Stimulated activated effector memory CD8-positive, alpha-beta T cell treated with anti-CD3 and anti-CD28 coated beads, Interleukin-12 subunit alpha, Interleukin-12 subunit beta, amount 100 ng/mL, for 72 hours (primary cell): Measurements from ENCODE around the gene CMTM2.

Experiments used
- ATAC-seq: fragments of 150-1000 bp; cut with Tn5 transposase; 2 replicates; pipeline ENCODE4 v1.10.0; 2021
- DNase-seq, 2 donors: peaks; one replicate each; pipeline ENCODE4 v3.0.0; 2021 to 2022; ENCODE audit warnings: low spot score in 2 of 2
- H3K27ac Mint-ChIP-seq: one replicate; pipeline ENCODE4 v1.8.0; 2022; ENCODE audit warnings: mild to moderate bottlenecking, mixed read lengths
- H3K36me3 Mint-ChIP-seq: one replicate; pipeline ENCODE4 v1.8.0; 2022; ENCODE audit warnings: mild to moderate bottlenecking, mixed read lengths
- H3K4me1 Mint-ChIP-seq: one replicate; pipeline ENCODE4 v1.8.0; 2022; ENCODE audit warnings: mixed read lengths
- H3K4me3 Mint-ChIP-seq: one replicate; pipeline ENCODE4 v1.8.0; 2022; ENCODE audit warnings: mild to moderate bottlenecking, mixed read lengths
- H3K9me3 Mint-ChIP-seq: one replicate; pipeline ENCODE4 v1.8.0; 2022; ENCODE audit warnings: mixed read lengths

The CMTM2 gene

GRCh38 chr16:66548868-66549267, 30.4 kb upstream of the CMTM2 start:
- DNase-seq (no peak), ATAC-seq (no peak)
- Mint-ChIP-seq H3K36me3 (peaks cover 34% of the 10 kb centered on the region), H3K9me3 (no peaks in the 10 kb centered on the region), H3K4me1 (peaks cover 57% of the 10 kb centered on the region), H3K4me3 (peak overlapping the region; percentile 86), H3K27ac (peak overlapping the region; percentile 90)

DNA sequence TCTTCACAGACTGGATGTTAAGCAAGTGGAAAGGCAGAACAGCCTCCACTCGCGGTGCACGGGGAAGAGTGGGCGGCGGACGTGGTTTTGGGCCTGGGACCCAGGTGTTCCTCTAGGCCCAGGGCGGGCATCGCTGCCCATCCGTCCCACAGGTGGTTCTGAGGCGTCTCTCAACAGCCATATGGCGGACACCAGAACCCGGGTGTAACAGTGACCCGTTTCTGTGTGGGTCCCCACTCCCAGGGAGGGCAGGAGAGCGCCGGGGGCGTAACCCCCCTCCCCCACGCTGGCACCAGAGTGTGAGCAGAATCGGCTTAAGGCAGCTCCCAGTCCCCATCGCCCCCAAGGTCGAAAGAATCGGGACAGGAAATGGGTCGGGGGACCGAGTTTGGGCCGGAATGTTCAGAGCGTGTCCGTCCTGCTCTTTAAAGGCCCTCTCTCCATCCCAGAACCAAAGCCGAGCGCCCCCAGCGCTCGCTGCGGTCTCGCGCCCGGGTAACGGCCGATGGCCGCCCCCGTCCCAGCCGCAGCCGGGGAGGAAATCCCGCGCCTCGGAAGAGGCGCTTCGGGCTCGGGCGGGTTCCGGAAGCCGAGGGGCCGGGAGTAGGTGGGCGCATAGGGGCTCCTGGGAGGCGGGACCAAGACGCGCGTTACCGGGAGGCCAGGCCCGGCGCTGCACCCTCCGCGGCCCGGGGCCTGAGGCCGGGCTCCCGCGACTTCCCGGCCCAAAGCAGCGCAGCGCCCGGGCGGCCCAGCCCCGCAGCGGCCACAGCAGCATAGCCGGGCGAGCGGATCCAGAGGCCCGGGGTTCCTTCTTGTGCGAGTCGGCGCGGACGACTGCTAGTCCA, 29.8 kb upstream of the CMTM2 start, which contains the start of gene TK2:
Gene TK2 (minus strand): TSS at position 839 of the 848 bp plus-strand sequence. CDS start 61 bp downstream, at position 778.
- H3K27ac Mint-ChIP-seq, result peak within 1 kb of the TSS; percentile 90
- ATAC-seq (peak; percentile 46), DNase-seq (peak; percentile 51 to 84)
- no peaks in the 10 kb centered on the region for H3K9me3 Mint-ChIP-seq
- H3K4me3 Mint-ChIP-seq, result peak within 1 kb of the TSS; percentile 86
- H3K36me3 Mint-ChIP-seq, result peaks cover 40% of the 10 kb centered on the region
- peaks cover 64% of the 10 kb centered on the region for H3K4me1 Mint-ChIP-seq

DNA sequence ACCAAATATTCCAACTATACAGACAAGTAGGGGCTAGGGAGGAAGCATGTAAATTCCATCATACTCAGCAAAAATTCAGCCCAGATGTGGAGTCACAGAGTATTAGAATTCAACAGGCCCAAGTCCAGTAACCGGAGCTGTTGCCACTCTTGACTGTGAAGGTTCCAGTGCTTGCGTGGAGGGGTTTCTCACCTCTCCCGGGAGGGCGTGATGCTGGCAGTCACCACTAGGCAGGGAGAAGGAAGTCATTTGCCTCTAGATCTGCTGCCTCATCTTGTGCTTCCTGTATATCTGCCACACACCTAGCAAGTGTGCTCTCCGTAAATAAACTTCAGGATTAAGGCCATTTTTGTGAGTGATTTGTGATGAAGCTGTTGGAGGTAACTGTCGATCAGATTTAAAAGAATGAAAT, 27.9 kb upstream of the CMTM2 start:
- peak; percentile 59 for ATAC-seq
- DNase-seq, result peak in 1 of 2 donors; percentile 70

GRCh38 chr16:66551788-66552285, 27.4 kb upstream of the CMTM2 start:
- DNase-seq (no peak), ATAC-seq (peak; percentile 1)
- H3K36me3 Mint-ChIP-seq, result peaks cover 55% of the 10 kb centered on the region
- H3K9me3 Mint-ChIP-seq, result no peaks in the 10 kb centered on the region
- H3K4me3 Mint-ChIP-seq, result peak overlapping the region; percentile 86
- H3K4me1 Mint-ChIP-seq, result peaks cover 83% of the 10 kb centered on the region
- H3K27ac Mint-ChIP-seq, result peak overlapping the region; percentile 99

More for the DNA sequence above, 27.9 kb upstream of the CMTM2 start:
- Mint-ChIP-seq H3K4me1 (peaks cover 82% of the 10 kb centered on the region), H3K4me3 (peak overlapping the region; percentile 86), H3K27ac (peak overlapping the region; percentile 99), H3K36me3 (peaks cover 55% of the 10 kb centered on the region), H3K9me3 (no peaks in the 10 kb centered on the region)

DNA sequence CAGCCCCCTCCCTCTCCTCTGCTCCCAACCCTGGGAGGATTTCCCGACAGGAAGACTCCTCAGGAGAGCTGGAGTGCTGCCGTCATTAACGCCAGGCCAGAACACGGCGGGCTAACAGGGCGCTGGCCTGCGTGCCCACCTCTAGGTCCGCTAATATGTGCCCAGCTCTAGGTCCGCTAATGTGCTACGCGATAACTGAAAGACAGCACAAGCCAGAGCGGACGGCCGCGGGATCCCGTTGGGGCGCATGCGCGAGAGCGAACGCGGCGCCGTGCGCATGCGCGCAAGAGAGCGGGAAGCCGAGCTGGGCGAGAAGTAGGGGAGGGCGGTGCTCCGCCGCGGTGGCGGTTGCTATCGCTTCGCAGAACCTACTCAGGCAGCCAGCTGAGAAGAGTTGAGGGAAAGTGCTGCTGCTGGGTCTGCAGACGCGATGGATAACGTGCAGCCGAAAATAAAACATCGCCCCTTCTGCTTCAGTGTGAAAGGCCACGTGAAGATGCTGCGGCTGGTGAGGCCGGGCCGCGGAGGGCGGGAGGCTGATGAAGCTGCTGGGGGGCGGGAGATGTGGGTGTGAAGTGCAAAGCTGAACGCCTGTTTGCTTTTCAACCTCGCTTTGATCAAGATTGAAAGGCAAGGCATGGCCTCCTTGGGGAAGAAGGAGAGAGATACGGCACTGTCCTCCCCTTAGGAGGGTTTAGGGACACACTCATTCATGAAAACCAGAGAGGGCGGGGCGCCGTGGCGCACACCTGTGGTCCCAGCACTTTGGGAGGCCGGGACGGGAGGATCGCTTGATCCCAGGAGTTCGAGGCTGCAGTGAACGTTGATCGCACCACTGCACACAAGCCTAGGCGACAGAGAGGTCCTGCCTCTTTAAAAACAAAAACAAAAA, 26.7 kb upstream of the CMTM2 start, which contains the start of gene CKLF:
Gene CKLF (plus strand): TSS at position 291 of the 892 bp plus-strand sequence. CDS start 140 bp downstream, at position 431.
- peak within 1 kb of the TSS; percentile 99 for H3K27ac Mint-ChIP-seq
- peak; percentile 96 to 97 for DNase-seq
- peak; percentile 86 for ATAC-seq
- H3K4me1 Mint-ChIP-seq, result peaks cover 81% of the 10 kb centered on the region
- peaks cover 62% of the 10 kb centered on the region for H3K36me3 Mint-ChIP-seq
- no peaks in the 10 kb centered on the region for H3K9me3 Mint-ChIP-seq
- H3K4me3 Mint-ChIP-seq, result peak within 1 kb of the TSS; percentile 86

DNA sequence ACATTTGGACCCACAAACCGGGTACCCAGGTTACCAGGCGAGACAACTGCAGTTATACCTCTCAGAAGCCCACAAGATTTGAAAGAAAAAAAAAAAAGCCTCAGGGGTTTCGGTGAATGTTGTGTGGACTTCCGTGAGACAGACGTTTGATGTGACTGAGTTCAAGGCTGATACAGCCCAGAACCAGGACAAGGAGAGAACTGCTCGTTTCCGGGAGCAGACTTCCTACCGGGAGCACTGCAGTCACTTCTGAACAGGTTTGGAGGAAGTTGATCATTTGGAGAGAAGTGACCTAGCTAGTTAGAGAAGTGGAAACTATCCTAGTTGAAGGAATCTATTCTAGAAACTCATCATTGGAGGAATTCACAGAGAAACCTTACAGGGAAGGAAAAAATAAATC, 26.0 kb upstream of the CMTM2 start:
- no peak for ATAC-seq

GRCh38 chr16:66554021-66554420, 25.2 kb upstream of the CMTM2 start:
- no peak for ATAC-seq
- H3K27ac Mint-ChIP-seq, result peak overlapping the region; percentile 99
- no peaks in the 10 kb centered on the region for H3K9me3 Mint-ChIP-seq
- no peak for DNase-seq
- H3K4me3 Mint-ChIP-seq, result peak overlapping the region; percentile 86
- H3K36me3 Mint-ChIP-seq, result peaks cover 71% of the 10 kb centered on the region
- H3K4me1 Mint-ChIP-seq, result peaks cover 78% of the 10 kb centered on the region

More for the DNA sequence above, 26.0 kb upstream of the CMTM2 start:
- H3K4me3 Mint-ChIP-seq, result peak overlapping the region; percentile 86
- H3K36me3 Mint-ChIP-seq, result peaks cover 66% of the 10 kb centered on the region
- DNase-seq, result no peak
- H3K27ac Mint-ChIP-seq, result peak overlapping the region; percentile 99
- H3K4me1 Mint-ChIP-seq, result peaks cover 78% of the 10 kb centered on the region
- H3K9me3 Mint-ChIP-seq, result no peaks in the 10 kb centered on the region

GRCh38 chr16:66554495-66554894, 24.8 kb upstream of the CMTM2 start:
- H3K36me3 Mint-ChIP-seq, result peaks cover 76% of the 10 kb centered on the region
- H3K4me1 Mint-ChIP-seq, result peaks cover 78% of the 10 kb centered on the region

DNA sequence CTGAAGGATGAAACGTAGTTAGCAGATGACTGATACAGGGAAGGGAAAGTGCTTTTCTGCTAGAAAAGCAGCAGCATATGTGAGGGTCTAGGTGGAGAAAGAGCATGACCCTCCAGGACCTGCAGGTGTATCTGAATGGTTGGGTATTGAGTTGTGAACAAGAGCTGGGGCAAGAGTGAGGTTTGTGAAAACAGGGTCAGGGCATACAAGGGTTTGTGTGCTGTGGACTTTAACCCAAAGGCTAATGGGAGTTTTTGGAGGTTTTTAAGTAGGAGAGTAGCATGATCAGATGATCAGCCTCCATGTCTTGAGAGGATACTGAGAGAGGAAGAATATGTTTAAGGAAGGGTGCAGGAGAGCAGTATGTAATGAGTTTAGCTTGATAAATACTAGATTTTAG, 19.2 kb upstream of the CMTM2 start:
- DNase-seq (no peak), ATAC-seq (no peak)
- peaks cover 92% of the 10 kb centered on the region for H3K36me3 Mint-ChIP-seq
- H3K9me3 Mint-ChIP-seq, result no peaks in the 10 kb centered on the region
- H3K27ac Mint-ChIP-seq, result peak overlapping the region; percentile 27
- H3K4me1 Mint-ChIP-seq, result peaks cover 82% of the 10 kb centered on the region
- H3K4me3 Mint-ChIP-seq, result no peak overlapping the region

More at GRCh38 chr16:66554495-66554894, 24.8 kb upstream of the CMTM2 start:
- H3K27ac Mint-ChIP-seq, result peak overlapping the region; percentile 99
- DNase-seq (no peak), ATAC-seq (no peak)
- no peaks in the 10 kb centered on the region for H3K9me3 Mint-ChIP-seq
- peak overlapping the region; percentile 86 for H3K4me3 Mint-ChIP-seq

DNA sequence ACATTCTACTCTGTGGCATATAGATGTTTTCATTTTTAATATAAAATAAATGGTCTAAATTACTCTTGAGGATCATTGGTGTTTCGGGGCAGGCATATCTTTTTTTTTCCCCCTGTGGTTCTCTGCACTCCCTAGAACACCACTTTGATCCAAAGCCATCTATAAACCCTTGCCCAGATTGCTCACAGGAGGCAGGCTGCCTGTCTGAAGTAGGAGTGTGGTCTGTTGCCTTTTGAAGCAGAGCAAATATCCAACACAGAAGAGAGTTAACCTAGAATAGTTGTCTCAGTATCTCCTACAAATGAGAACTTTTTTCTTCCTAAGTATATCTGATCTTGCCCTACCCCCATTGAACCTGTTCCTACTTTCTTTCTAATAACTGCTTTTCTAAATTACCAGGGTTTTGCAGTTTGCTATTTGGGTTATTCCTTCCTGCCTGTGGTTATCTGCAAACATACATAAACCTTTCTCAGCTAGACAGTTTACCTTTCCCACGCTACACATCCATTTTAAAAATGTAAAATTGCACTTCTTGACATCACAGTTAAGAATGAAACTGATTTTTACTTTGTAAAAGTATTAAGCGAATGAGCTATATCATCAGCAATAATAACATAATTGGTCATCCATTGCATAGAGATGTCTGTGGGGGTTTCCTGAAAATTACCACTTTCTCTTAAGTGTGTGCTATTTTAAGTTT, 17.7 kb upstream of the CMTM2 start:
- H3K9me3 Mint-ChIP-seq, result no peaks in the 10 kb centered on the region

DNA sequence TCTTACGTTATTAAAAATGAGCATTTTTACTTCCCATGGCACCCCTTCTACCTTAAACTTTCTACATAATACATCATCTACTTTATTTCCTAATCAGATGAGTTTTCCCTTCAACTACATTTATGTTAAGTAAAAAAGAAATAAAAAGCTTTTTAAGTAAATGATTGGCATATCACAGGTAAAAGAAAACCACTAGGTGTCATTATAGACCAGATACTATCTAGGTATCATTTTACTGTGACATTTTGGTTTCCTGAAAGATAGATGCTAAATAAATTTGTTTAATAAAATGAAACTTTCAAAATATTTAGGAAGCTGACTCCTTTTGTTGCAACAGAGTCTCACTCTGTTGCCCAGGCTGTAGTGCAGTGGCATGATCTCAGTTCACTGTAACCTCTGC, 16.9 kb upstream of the CMTM2 start:
- DNase-seq (no peak), ATAC-seq (no peak)
- Mint-ChIP-seq H3K4me1 (peaks cover 71% of the 10 kb centered on the region), H3K27ac (peak overlapping the region; percentile 61), H3K9me3 (no peaks in the 10 kb centered on the region), H3K36me3 (peaks cover 99% of the 10 kb centered on the region), H3K4me3 (peak overlapping the region; percentile 8)

More for the DNA sequence above, 17.7 kb upstream of the CMTM2 start:
- Mint-ChIP-seq H3K36me3 (peaks cover 96% of the 10 kb centered on the region), H3K4me3 (no peak overlapping the region), H3K27ac (peak overlapping the region; percentile 27), H3K4me1 (peaks cover 74% of the 10 kb centered on the region)
- ATAC-seq (no peak), DNase-seq (no peak)

- H3K4me3 Mint-ChIP-seq, result peak overlapping the region; percentile 8
- ATAC-seq (no peak), DNase-seq (no peak)
- no peaks in the 10 kb centered on the region for H3K9me3 Mint-ChIP-seq
- peaks cover 99% of the 10 kb centered on the region for H3K36me3 Mint-ChIP-seq
- H3K27ac Mint-ChIP-seq, result peak overlapping the region; percentile 61
- H3K4me1 Mint-ChIP-seq, result peaks cover 67% of the 10 kb centered on the region
Measured at GRCh38 chr16:66562986-66563385, 16.3 kb upstream of the CMTM2 start.

DNA sequence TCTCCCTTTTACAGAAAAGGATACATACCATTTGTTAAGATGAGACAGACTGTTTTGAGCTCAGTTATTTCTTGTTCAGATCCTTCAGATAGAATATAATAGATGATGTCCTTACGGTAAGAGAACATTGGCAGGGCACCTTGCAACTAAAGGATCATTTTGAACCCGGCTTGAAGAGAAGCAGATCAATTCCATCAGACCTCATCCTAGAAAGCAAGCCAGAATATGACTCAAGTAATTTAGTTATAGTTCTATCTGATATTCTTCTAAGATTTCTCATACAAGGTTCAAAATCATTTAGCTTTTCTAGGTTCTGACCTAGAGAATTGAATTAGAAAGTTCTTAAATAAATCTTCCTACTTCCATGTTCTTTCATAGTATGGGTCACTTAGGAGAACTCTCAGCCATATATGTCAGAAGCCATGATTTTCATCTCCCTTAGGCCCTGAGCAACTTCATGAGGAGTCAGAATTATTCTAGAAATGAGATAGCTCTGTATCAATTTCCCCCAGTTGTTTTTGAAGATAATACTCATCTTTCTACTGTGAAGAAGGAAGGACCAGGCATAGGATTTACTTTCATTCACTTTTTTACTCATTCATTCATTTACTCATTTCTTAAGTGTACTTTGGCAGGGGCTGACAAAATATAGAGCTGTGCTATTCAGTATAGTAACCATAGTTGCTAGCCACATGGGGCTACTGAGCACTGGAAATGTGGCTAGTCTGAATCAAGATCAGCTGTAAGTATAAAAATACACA, 15.5 kb upstream of the CMTM2 start:
- Mint-ChIP-seq H3K9me3 (no peaks in the 10 kb centered on the region), H3K36me3 (peaks cover 99% of the 10 kb centered on the region), H3K27ac (peak overlapping the region; percentile 61), H3K4me1 (peaks cover 61% of the 10 kb centered on the region), H3K4me3 (no peak overlapping the region)
- peak; percentile 98 for ATAC-seq
- DNase-seq, result no peak
